Tibial nerve (tissue), 4 donors: ENCODE measurements around the gene QRFP. TPM values are rescaled to one million over a fixed set of nuclear protein-coding genes. Genes with fewer than 3 reads are reported as not detected.

Source experiments
- DNase-seq, 2 donors: peaks; one replicate each; pipeline ENCODE4 v3.0.0-alpha.2; 2019; ENCODE audit warnings: low spot score in 2 of 2
- H3K27ac ChIP-seq, 4 donors: fragments of 200-600 bp; sonication (generic) in 3 of 4; one replicate each; pipeline ENCODE4 v1.5.1; 2017 to 2019; ENCODE audit warnings: mild to moderate bottlenecking in 1 of 4
- H3K27me3 ChIP-seq, 2 donors: fragments of 200-600 bp; sonication (generic) in 1 of 2; one replicate each; pipeline versions ENCODE4 v1.5.1 to v1.6.0; 2017 to 2019
- H3K36me3 ChIP-seq, 3 donors: fragments of 200-600 bp; sonication (generic); one replicate each; pipeline ENCODE4 v1.5.1; 2018 to 2019
- H3K4me1 ChIP-seq, 4 donors: fragments of 200-600 bp; sonication (generic) in 3 of 4; one replicate each; pipeline ENCODE4 v1.5.1; 2017 to 2019
- H3K4me3 ChIP-seq, 4 donors: fragments of 200-600 bp; sonication (generic) in 3 of 4; one replicate each; pipeline ENCODE4 v1.5.1; 2017 to 2019; ENCODE audit warnings: mild to moderate bottlenecking in 1 of 4, moderate library complexity in 1 of 4
- H3K9me3 ChIP-seq, 4 donors: fragments of 200-600 bp; sonication (generic) in 3 of 4; one replicate each; pipeline ENCODE4 v1.5.1; 2017 to 2019
- CTCF ChIP-seq, 5 experiments: fragments of 200-600 bp in 3 of 5; fragments of 450-650 bp in 2 of 5; sonication (generic) in 3 of 5; IDR thresholded peaks; one replicate each; pipeline ENCODE4 v1.5.1; 2016 to 2019; ENCODE audit warnings: antibody characterized with exemption in 5 of 5, mild to moderate bottlenecking in 3 of 5, moderate library complexity in 2 of 5
- EP300 ChIP-seq, 2 donors: sonication (generic); formaldehyde crosslinking; IDR thresholded peaks; one replicate each; pipeline ENCODE4 v1.6.1; 2017; ENCODE audit warnings: antibody characterized with exemption in 2 of 2, mild to moderate bottlenecking in 1 of 2
- POLR2A ChIP-seq, 2 donors: fragments of 450-650 bp; IDR thresholded peaks; one replicate each; pipeline ENCODE4 v1.6.1; 2017; ENCODE audit warnings: antibody characterized with exemption in 2 of 2, mild to moderate bottlenecking in 2 of 2, moderate library complexity in 2 of 2
- WGBS, 2 donors: methylation state at CpG; one replicate each; pipeline ENCODE4 v1.1.5; 2018; 5-methylcytosine and 5-hydroxymethylcytosine counted together
- total RNA-seq, 4 donors: library from RNA; depleted of rRNA; stranded (reverse); fragments of >200 nt; gene quantifications; one replicate each; pipeline ENCODE4 v1.1.0, GENCODE V29; 2016

The QRFP gene
- total RNA-seq, 4 donors from 2014 or later, result not detected

- Histone ChIP-seq H3K9me3 (no peaks in the 10 kb centered on the region), H3K36me3 (no peaks in the 10 kb centered on the region), H3K4me1 (no peaks in the 10 kb centered on the region), H3K27me3 (peaks cover 0 to 85% of the 10 kb centered on the region in 2 donors), H3K4me3 (no peak overlapping the region), H3K27ac (no peak overlapping the region)
- no peak for TF ChIP-seq EP300 (IDR thresholded peaks at IDR 0.05)
- no peak for TF ChIP-seq CTCF (IDR thresholded peaks at IDR 0.05)
- no peak for TF ChIP-seq POLR2A (IDR thresholded peaks at IDR 0.05)
- 69 to 77% methylated on average over 31 of the region's 31 CpGs for WGBS, 2 donors
- DNase-seq, result no peak
Observed at GRCh38 chr9:130921989-130922892, 25.6 kb upstream of the QRFP start.

- no peak overlapping the region for H3K27ac ChIP-seq
- 42% methylated on average over 28 to 29 of the region's 29 CpGs for WGBS, 2 donors
Observed at GRCh38 chr9:130921300-130921988, 24.8 kb upstream of the QRFP start.

GRCh38 chr9:130920762-130921299 is 24.2 kb upstream of the QRFP start:
- H3K27me3 ChIP-seq, result peaks cover 0 to 94% of the 10 kb centered on the region in 2 donors
- WGBS, 2 donors, result 56 to 65% methylated on average over 12 to 13 of the region's 14 CpGs
- TF ChIP-seq CTCF (IDR thresholded peaks at IDR 0.05) (no peak), EP300 (IDR thresholded peaks at IDR 0.05) (no peak), POLR2A (IDR thresholded peaks at IDR 0.05) (no peak)
- no peaks in the 10 kb centered on the region for H3K9me3 ChIP-seq
- H3K27ac ChIP-seq, result no peak overlapping the region
- no peak for DNase-seq
- H3K4me3 ChIP-seq, result no peak overlapping the region
- no peaks in the 10 kb centered on the region for H3K36me3 ChIP-seq
- no peaks in the 10 kb centered on the region for H3K4me1 ChIP-seq

More at GRCh38 chr9:130921300-130921988, 24.8 kb upstream of the QRFP start:
- Histone ChIP-seq H3K36me3 (no peaks in the 10 kb centered on the region), H3K4me1 (no peaks in the 10 kb centered on the region), H3K4me3 (no peak overlapping the region), H3K9me3 (no peaks in the 10 kb centered on the region), H3K27me3 (peaks cover 0 to 93% of the 10 kb centered on the region in 2 donors)
- TF ChIP-seq CTCF (IDR thresholded peaks at IDR 0.05) (no peak), POLR2A (IDR thresholded peaks at IDR 0.05) (no peak), EP300 (IDR thresholded peaks at IDR 0.05) (no peak)
- DNase-seq, result no peak

GRCh38 chr9:130920233-130920632 is 23.6 kb upstream of the QRFP start:
- TF ChIP-seq CTCF (IDR thresholded peaks at IDR 0.05) (no peak), EP300 (IDR thresholded peaks at IDR 0.05) (no peak), POLR2A (IDR thresholded peaks at IDR 0.05) (no peak)
- Histone ChIP-seq H3K36me3 (no peaks in the 10 kb centered on the region), H3K27ac (no peak overlapping the region), H3K27me3 (peaks cover 0 to 88% of the 10 kb centered on the region in 2 donors), H3K9me3 (no peaks in the 10 kb centered on the region), H3K4me1 (no peaks in the 10 kb centered on the region), H3K4me3 (no peak overlapping the region)
- 91 to 95% methylated on average over 8 of the region's 8 CpGs for WGBS, 2 donors
- DNase-seq, result no peak
